ENCODE measurements around the gene TMEM183A.

Gene TMEM183A

DNA sequence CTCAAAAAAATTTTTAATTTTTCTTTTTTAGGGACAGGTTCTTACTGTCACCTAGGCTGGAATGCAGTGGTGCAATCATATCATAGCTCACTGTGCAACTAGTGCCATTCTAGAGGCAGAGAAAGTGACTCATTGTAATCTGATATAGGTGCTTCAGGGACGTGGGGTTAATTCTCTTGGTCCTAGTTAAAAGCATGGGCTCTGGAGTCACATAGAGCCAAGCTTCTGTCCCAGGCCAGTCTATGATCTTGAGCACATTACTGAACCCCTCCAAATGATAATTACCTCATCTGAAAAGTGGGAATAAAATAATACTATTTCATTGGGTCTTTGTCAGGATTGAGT is 47.9 kb upstream of the TMEM183A start:
- Histone ChIP-seq H3K14ac (ENCODE audit: low read length) (no peak overlapping the region), H3K79me1 (ENCODE audit: low read depth, low read length) (peaks cover 5% of the 10 kb centered on the region), H3K27me3 (ENCODE audit: control insufficient read depth in 3 of 3, insufficient read depth in 3 of 3, low read depth in 1 of 3, low read length in 3 of 3) (no peaks in the 10 kb centered on the region), H2BK15ac (ENCODE audit: low read length) (no peak overlapping the region), H3K36me3 (replicated peaks in 1 of 2; ENCODE audit: control insufficient read depth in 2 of 2, insufficient read depth in 2 of 2, low read length in 2 of 2) (peaks cover 6 to 17% of the 10 kb centered on the region in 2 donors), H2BK5ac (ENCODE audit: low read length) (no peak overlapping the region), H2BK12ac (ENCODE audit: low read length) (no peak overlapping the region), H2AFZ (ENCODE audit: low read length) (no peak overlapping the region), H3K23ac (ENCODE audit: low read depth, low read length, poor library complexity) (no peak overlapping the region), H3K9me3 (replicated peaks in 1 of 2; ENCODE audit: control insufficient read depth in 2 of 2, insufficient read depth in 1 of 2, low read depth in 1 of 2, low read length in 2 of 2) (no peaks in the 10 kb centered on the region), H2BK120ac (ENCODE audit: low read depth, low read length) (no peak overlapping the region), H3K27ac (replicated peaks; ENCODE audit: low read length) (no peak overlapping the region), H3K4me3 (ENCODE audit: low read length in 2 of 2) (no peak overlapping the region), H4K8ac (ENCODE audit: low read depth, low read length) (no peak overlapping the region), H3K9ac (ENCODE audit: low read depth, low read length, poor library complexity) (no peak overlapping the region), H3K18ac (ENCODE audit: low read length) (no peak overlapping the region), H4K91ac (ENCODE audit: low read depth, low read length, poor library complexity) (no peak overlapping the region), H2AK5ac (ENCODE audit: low read depth, low read length) (no peak overlapping the region), H3K4me1 (ENCODE audit: control insufficient read depth in 2 of 2, insufficient read depth in 1 of 2, low read depth in 1 of 2, low read length in 2 of 2) (peaks cover 6% of the 10 kb centered on the region in 2 donors), H3K4ac (ENCODE audit: low read length) (no peak overlapping the region), H3K4me2 (ENCODE audit: insufficient read depth, low read length, poor library complexity, severe bottlenecking) (no peak overlapping the region)
- DNase-seq (ENCODE audit: low spot score) = no peak
- WGBS, 2 donors (ENCODE audit: extremely low coverage in 2 of 2, insufficient read length in 2 of 2, insufficient replicate concordance in 1 of 2) = no CpG with 5 or more reads among the region's 1 CpG

DNA sequence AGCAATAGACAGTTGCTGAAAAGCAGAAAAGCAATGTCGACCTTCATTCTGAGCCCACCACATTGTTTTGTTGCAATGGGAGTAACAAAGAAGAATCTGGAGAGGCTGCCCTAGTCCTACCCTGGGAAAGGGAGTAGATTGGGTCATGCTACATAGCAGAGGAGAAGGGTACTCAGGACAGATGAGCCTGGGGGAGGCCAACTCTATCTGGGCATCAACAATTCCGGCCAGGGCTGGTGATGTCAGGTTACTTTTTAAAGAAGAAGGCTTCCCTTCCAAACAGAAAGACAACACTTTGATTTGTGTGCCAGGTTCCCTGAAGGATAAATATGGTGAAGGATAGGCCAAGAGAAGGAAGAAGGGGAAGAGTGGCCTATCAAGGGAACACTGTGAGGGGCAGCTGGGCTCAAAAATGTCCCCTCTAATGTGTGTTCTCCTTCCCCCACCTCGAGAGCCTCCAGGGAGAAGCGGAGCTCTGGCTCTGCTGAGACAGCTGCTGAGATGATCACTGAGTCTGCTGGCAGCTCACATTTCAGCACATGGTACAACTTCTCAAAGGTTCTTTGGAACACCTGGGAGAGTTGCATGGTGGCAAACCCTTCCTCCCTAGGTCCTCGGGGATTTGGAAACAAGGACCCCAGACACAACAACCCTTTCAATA is 45.8 kb upstream of the TMEM183A start:
- no peak for DNase-seq (ENCODE audit: low spot score)

DNA sequence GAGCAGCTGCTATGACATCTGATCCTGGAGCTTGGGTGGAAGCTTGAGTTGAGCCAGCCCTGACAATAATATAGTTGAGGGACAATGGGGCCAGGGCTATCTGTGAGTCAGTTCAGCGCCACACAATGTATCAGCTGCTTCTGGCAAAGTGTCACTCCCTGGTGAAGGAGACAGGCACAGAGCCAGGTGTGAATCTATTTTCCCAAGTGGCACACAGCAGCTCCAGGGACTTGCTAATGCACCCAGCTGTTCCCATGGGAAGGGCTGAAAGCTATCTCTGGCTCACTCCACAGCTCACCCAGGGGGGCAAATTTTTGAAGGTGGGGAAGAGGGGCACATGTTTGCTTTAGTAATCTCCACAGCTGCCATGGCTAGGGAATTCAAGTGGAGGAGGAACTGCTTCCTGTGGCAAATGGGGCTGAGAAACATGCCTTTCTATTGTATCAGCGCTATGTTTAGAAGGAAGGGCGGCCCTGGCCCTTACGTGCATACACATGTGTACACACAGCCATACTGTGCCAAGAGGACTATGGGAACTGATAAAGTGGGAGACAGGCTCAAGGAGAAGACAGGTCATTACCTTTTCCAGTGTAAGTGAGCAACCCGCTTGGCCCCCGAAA is 42.3 kb upstream of the TMEM183A start:
- Histone ChIP-seq H2BK5ac (ENCODE audit: low read length) (no peak overlapping the region), H3K9ac (ENCODE audit: low read depth, low read length, poor library complexity) (no peak overlapping the region), H3K27ac (replicated peaks; ENCODE audit: low read length) (no peak overlapping the region), H3K4ac (ENCODE audit: low read length) (no peak overlapping the region), H2AK5ac (ENCODE audit: low read depth, low read length) (no peak overlapping the region), H2AFZ (ENCODE audit: low read length) (no peak overlapping the region), H3K27me3 (ENCODE audit: control insufficient read depth in 3 of 3, insufficient read depth in 3 of 3, low read depth in 1 of 3, low read length in 3 of 3) (no peaks in the 10 kb centered on the region), H3K4me1 (ENCODE audit: control insufficient read depth in 2 of 2, insufficient read depth in 1 of 2, low read depth in 1 of 2, low read length in 2 of 2) (peaks cover 7 to 8% of the 10 kb centered on the region in 2 donors), H4K91ac (ENCODE audit: low read depth, low read length, poor library complexity) (no peak overlapping the region), H2BK120ac (ENCODE audit: low read depth, low read length) (no peak overlapping the region), H2BK15ac (ENCODE audit: low read length) (no peak overlapping the region), H4K8ac (ENCODE audit: low read depth, low read length) (no peak overlapping the region), H3K36me3 (replicated peaks in 1 of 2; ENCODE audit: control insufficient read depth in 2 of 2, insufficient read depth in 2 of 2, low read length in 2 of 2) (peaks cover 8 to 9% of the 10 kb centered on the region in 2 donors), H3K23ac (ENCODE audit: low read depth, low read length, poor library complexity) (no peak overlapping the region), H3K4me3 (ENCODE audit: low read length in 2 of 2) (no peak overlapping the region), H3K4me2 (ENCODE audit: insufficient read depth, low read length, poor library complexity, severe bottlenecking) (no peak overlapping the region), H2BK12ac (ENCODE audit: low read length) (no peak overlapping the region), H3K9me3 (replicated peaks in 1 of 2; ENCODE audit: control insufficient read depth in 2 of 2, insufficient read depth in 1 of 2, low read depth in 1 of 2, low read length in 2 of 2) (no peaks in the 10 kb centered on the region), H3K14ac (ENCODE audit: low read length) (no peak overlapping the region), H3K79me1 (ENCODE audit: low read depth, low read length) (peaks cover 5% of the 10 kb centered on the region), H3K18ac (ENCODE audit: low read length) (no peak overlapping the region)
- WGBS, 2 donors (ENCODE audit: extremely low coverage in 2 of 2, insufficient read length in 2 of 2, insufficient replicate concordance in 1 of 2) = no CpG with 5 or more reads among the region's 6 CpGs
- no peak for DNase-seq (ENCODE audit: low spot score)

More for the DNA sequence above, 45.8 kb upstream of the TMEM183A start:
- no peak overlapping the region for H3K23ac ChIP-seq (ENCODE audit: low read depth, low read length, poor library complexity)
- H3K18ac ChIP-seq (ENCODE audit: low read length) = no peak overlapping the region
- no peaks in the 10 kb centered on the region for H3K27me3 ChIP-seq (ENCODE audit: control insufficient read depth in 3 of 3, insufficient read depth in 3 of 3, low read depth in 1 of 3, low read length in 3 of 3)
- H3K9me3 ChIP-seq (replicated peaks in 1 of 2; ENCODE audit: control insufficient read depth in 2 of 2, insufficient read depth in 1 of 2, low read depth in 1 of 2, low read length in 2 of 2) = no peaks in the 10 kb centered on the region
- WGBS, 2 donors (ENCODE audit: extremely low coverage in 2 of 2, insufficient read length in 2 of 2, insufficient replicate concordance in 1 of 2) = no CpG with 5 or more reads among the region's 5 CpGs
- no peak overlapping the region for H3K4ac ChIP-seq (ENCODE audit: low read length)
- H3K9ac ChIP-seq (ENCODE audit: low read depth, low read length, poor library complexity) = no peak overlapping the region
- H2BK15ac ChIP-seq (ENCODE audit: low read length) = no peak overlapping the region
- no peak overlapping the region for H3K14ac ChIP-seq (ENCODE audit: low read length)
- H2BK5ac ChIP-seq (ENCODE audit: low read length) = no peak overlapping the region
- H3K4me3 ChIP-seq (ENCODE audit: low read length in 2 of 2) = no peak overlapping the region
- no peak overlapping the region for H2BK120ac ChIP-seq (ENCODE audit: low read depth, low read length)
- H3K27ac ChIP-seq (replicated peaks; ENCODE audit: low read length) = no peak overlapping the region
- no peak overlapping the region for H2AFZ ChIP-seq (ENCODE audit: low read length)
- peaks cover 6 to 7% of the 10 kb centered on the region in 2 donors for H3K4me1 ChIP-seq (ENCODE audit: control insufficient read depth in 2 of 2, insufficient read depth in 1 of 2, low read depth in 1 of 2, low read length in 2 of 2)
- no peak overlapping the region for H2AK5ac ChIP-seq (ENCODE audit: low read depth, low read length)
- H3K79me1 ChIP-seq (ENCODE audit: low read depth, low read length) = peaks cover 8% of the 10 kb centered on the region
- peaks cover 8 to 10% of the 10 kb centered on the region in 2 donors for H3K36me3 ChIP-seq (replicated peaks in 1 of 2; ENCODE audit: control insufficient read depth in 2 of 2, insufficient read depth in 2 of 2, low read length in 2 of 2)
- H4K8ac ChIP-seq (ENCODE audit: low read depth, low read length) = no peak overlapping the region
- no peak overlapping the region for H3K4me2 ChIP-seq (ENCODE audit: insufficient read depth, low read length, poor library complexity, severe bottlenecking)
- H4K91ac ChIP-seq (ENCODE audit: low read depth, low read length, poor library complexity) = no peak overlapping the region
- H2BK12ac ChIP-seq (ENCODE audit: low read length) = no peak overlapping the region

DNA sequence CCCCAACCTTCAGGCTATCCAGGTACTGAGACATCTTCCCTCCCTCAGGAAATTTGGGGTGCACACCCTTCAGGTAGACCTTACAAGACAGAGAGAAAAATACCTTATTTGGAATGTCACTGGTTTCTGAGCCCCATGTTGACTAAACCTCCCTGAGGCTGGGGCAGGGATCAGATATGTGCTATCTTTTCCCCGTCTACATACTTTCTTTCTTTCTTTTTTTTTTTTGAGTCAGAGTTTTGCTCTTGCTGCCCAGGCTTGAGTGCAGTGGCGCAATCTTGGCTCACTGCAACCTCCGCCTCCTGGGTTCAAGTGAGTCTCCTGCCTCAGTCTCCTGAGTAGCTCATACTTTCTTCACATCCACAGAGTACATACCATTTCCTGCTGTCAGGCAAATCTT is 41.8 kb upstream of the TMEM183A start:
- no peak overlapping the region for H4K91ac ChIP-seq (ENCODE audit: low read depth, low read length, poor library complexity)

More for the DNA sequence above, 41.8 kb upstream of the TMEM183A start:
- H3K4me3 ChIP-seq (ENCODE audit: low read length in 2 of 2) = no peak overlapping the region
- H3K4me2 ChIP-seq (ENCODE audit: insufficient read depth, low read length, poor library complexity, severe bottlenecking) = no peak overlapping the region
- no peaks in the 10 kb centered on the region for H3K27me3 ChIP-seq (ENCODE audit: control insufficient read depth in 3 of 3, insufficient read depth in 3 of 3, low read depth in 1 of 3, low read length in 3 of 3)
- no CpG with 5 or more reads among the region's 3 CpGs for WGBS, 2 donors (ENCODE audit: extremely low coverage in 2 of 2, insufficient read length in 2 of 2, insufficient replicate concordance in 1 of 2)
- no peak overlapping the region for H3K4ac ChIP-seq (ENCODE audit: low read length)
- no peak for DNase-seq (ENCODE audit: low spot score)
- peaks cover 5% of the 10 kb centered on the region for H3K79me1 ChIP-seq (ENCODE audit: low read depth, low read length)
- H2AFZ ChIP-seq (ENCODE audit: low read length) = no peak overlapping the region
- peaks cover 8 to 9% of the 10 kb centered on the region in 2 donors for H3K36me3 ChIP-seq (replicated peaks in 1 of 2; ENCODE audit: control insufficient read depth in 2 of 2, insufficient read depth in 2 of 2, low read length in 2 of 2)
- no peak overlapping the region for H2BK12ac ChIP-seq (ENCODE audit: low read length)
- no peak overlapping the region for H2BK15ac ChIP-seq (ENCODE audit: low read length)
- no peaks in the 10 kb centered on the region for H3K9me3 ChIP-seq (replicated peaks in 1 of 2; ENCODE audit: control insufficient read depth in 2 of 2, insufficient read depth in 1 of 2, low read depth in 1 of 2, low read length in 2 of 2)
- peaks cover 7 to 8% of the 10 kb centered on the region in 2 donors for H3K4me1 ChIP-seq (ENCODE audit: control insufficient read depth in 2 of 2, insufficient read depth in 1 of 2, low read depth in 1 of 2, low read length in 2 of 2)
- no peak overlapping the region for H3K14ac ChIP-seq (ENCODE audit: low read length)
- no peak overlapping the region for H3K18ac ChIP-seq (ENCODE audit: low read length)
- no peak overlapping the region for H2BK5ac ChIP-seq (ENCODE audit: low read length)
- H3K27ac ChIP-seq (replicated peaks; ENCODE audit: low read length) = no peak overlapping the region
- H2BK120ac ChIP-seq (ENCODE audit: low read depth, low read length) = no peak overlapping the region
- no peak overlapping the region for H4K8ac ChIP-seq (ENCODE audit: low read depth, low read length)
- H3K23ac ChIP-seq (ENCODE audit: low read depth, low read length, poor library complexity) = no peak overlapping the region
- H2AK5ac ChIP-seq (ENCODE audit: low read depth, low read length) = no peak overlapping the region
- no peak overlapping the region for H3K9ac ChIP-seq (ENCODE audit: low read depth, low read length, poor library complexity)

All from neuronal stem cell (in vitro differentiated cells).